SW 1271 (cell line): ENCODE results near the gene PPP1R9B.

ENCODE experiments used
- DNase-seq, 2 experiments: peaks; one replicate each; lab custom pipeline; 2025; lab: John Stamatoyannopoulos, UW

PPP1R9B gene

GRCh38 chr17:50187394-50187725 lies 36.9 kb upstream of the PPP1R9B start:
- no peak for DNase-seq

- no peak for DNase-seq
Observed at GRCh38 chr17:50186661-50187393, 36.4 kb upstream of the PPP1R9B start.

- no peak for DNase-seq
Observed at GRCh38 chr17:50185631-50186471, 35.4 kb upstream of the PPP1R9B start.

- DNase-seq: no peak
Observed at GRCh38 chr17:50184611-50185398, 34.3 kb upstream of the PPP1R9B start.

- no peak for DNase-seq
Observed at GRCh38 chr17:50184064-50184463, 33.6 kb upstream of the PPP1R9B start.

- DNase-seq: no peak
Observed at GRCh38 chr17:50183421-50183994, 33.0 kb upstream of the PPP1R9B start.

GRCh38 chr17:50182783-50183420 lies 32.4 kb upstream of the PPP1R9B start:
- no peak for DNase-seq

GRCh38 chr17:50181591-50182560 lies 31.4 kb upstream of the PPP1R9B start:
- no peak for DNase-seq

- DNase-seq: no peak
Observed at GRCh38 chr17:50181144-50181543, 30.7 kb upstream of the PPP1R9B start.

GRCh38 chr17:50180620-50181019 lies 30.1 kb upstream of the PPP1R9B start:
- no peak for DNase-seq

GRCh38 chr17:50180111-50180510 lies 29.6 kb upstream of the PPP1R9B start:
- no peak for DNase-seq

GRCh38 chr17:50177983-50178834 lies 27.7 kb upstream of the PPP1R9B start:
- peak in 1 of 2 experiments; percentile 65 for DNase-seq

GRCh38 chr17:50177476-50177875 lies 27.0 kb upstream of the PPP1R9B start:
- DNase-seq: no peak

GRCh38 chr17:50176559-50177357 lies 26.3 kb upstream of the PPP1R9B start:
- no peak for DNase-seq

- DNase-seq: no peak
Observed at GRCh38 chr17:50175035-50175807, 24.7 kb upstream of the PPP1R9B start.

GRCh38 chr17:50174444-50174843 lies 24.0 kb upstream of the PPP1R9B start:
- no peak for DNase-seq

- DNase-seq: no peak
Observed at GRCh38 chr17:50173335-50173941, 23.0 kb upstream of the PPP1R9B start.

GRCh38 chr17:50172936-50173334 lies 22.5 kb upstream of the PPP1R9B start:
- DNase-seq: no peak
